Ovary (tissue), 3 donors: ENCODE measurements around the gene DUOX1.

ENCODE experiments used
- EP300 ChIP-seq: sonication (generic); formaldehyde crosslinking; IDR thresholded peaks from one replicate; pipeline ENCODE4 v1.6.1; 2017; ENCODE audit warnings: antibody characterized with exemption
- POLR2A ChIP-seq: fragments of 450-650 bp; IDR thresholded peaks from one replicate; pipeline ENCODE4 v1.6.1; 2017; ENCODE audit warnings: antibody characterized with exemption, mild to moderate bottlenecking, moderate library complexity
- TF ChIP-seq, protein P1 (sequence below), 3 donors: fragments of 450-650 bp in 2 of 3; fragments of 200-600 bp in 1 of 3; IDR thresholded peaks; one replicate each; pipeline versions ENCODE4 v1.5.1 to v1.8.0; 2016 to 2022; ENCODE audit warnings: antibody characterized with exemption in 3 of 3, mild to moderate bottlenecking in 1 of 3
- donor health status: DM: no; HTN: no; CAD: no.

DNA sequence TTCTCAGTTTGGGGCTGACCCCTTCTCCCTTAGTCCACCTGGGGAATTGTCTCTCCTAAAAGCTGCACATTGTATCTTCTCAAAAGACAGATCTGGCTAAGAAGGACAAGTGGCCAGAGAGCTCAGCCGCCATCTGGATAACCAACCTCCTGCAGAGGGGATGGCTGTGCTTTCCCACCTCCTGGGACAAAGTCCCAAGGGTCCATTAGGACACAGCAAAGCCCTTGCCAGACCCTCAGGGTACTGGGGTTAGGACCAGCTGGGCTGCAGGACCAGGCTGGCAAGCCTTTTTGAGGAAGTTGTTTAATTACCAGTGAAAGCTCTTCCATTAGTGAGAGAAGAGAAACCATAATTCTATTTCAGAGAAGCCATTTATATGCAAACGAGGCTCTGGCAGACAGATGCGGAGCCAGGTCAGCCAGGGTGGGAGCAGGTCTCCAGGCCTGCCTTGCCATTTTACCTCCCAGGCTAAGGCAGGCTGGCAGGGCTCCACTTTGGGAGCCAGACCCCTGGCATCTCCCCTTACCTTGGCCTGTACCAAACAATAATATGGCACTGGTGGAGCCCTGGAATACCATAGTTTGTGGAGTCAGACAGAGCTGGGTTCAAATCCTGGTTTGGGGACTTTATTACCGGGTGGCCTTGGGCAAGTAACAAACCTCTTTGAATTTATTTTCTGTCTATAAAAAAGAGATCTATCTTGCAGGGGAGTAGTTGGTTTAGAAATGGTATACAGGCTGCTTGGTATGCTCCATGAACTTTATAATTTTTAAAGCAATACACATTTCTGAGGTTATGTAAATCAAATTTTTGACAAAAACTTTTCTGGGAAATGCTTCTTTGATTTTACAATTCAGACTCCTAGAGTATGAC is 40.0 kb downstream of the DUOX1 start:
- TF ChIP-seq, protein P1, sequence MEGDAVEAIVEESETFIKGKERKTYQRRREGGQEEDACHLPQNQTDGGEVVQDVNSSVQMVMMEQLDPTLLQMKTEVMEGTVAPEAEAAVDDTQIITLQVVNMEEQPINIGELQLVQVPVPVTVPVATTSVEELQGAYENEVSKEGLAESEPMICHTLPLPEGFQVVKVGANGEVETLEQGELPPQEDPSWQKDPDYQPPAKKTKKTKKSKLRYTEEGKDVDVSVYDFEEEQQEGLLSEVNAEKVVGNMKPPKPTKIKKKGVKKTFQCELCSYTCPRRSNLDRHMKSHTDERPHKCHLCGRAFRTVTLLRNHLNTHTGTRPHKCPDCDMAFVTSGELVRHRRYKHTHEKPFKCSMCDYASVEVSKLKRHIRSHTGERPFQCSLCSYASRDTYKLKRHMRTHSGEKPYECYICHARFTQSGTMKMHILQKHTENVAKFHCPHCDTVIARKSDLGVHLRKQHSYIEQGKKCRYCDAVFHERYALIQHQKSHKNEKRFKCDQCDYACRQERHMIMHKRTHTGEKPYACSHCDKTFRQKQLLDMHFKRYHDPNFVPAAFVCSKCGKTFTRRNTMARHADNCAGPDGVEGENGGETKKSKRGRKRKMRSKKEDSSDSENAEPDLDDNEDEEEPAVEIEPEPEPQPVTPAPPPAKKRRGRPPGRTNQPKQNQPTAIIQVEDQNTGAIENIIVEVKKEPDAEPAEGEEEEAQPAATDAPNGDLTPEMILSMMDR (IDR thresholded peaks at IDR 0.05): no peak
- TF ChIP-seq POLR2A: no peak
- no peak for TF ChIP-seq EP300
